Measurements from ENCODE around the gene VAT1. TPM values are rescaled to one million over a fixed set of nuclear protein-coding genes. Genes with fewer than 3 reads are reported as not detected.

VAT1 gene
- total RNA-seq, 1 donor from 2014 or later = 413 TPM

- H3K9me3 Mint-ChIP-seq (ENCODE audit: unreplicated experiment) = peaks cover 8% of the 10 kb centered on the region
- no peak for DNase-seq
- no peak overlapping the region for H3K4me3 Mint-ChIP-seq (ENCODE audit: unreplicated experiment)
- H3K36me3 Mint-ChIP-seq (ENCODE audit: unreplicated experiment) = no peaks in the 10 kb centered on the region
- H3K27ac Mint-ChIP-seq (ENCODE audit: unreplicated experiment) = no peak overlapping the region
- H3K4me1 Mint-ChIP-seq (ENCODE audit: low read depth, unreplicated experiment) = peaks cover 38% of the 10 kb centered on the region
- peaks cover 2% of the 10 kb centered on the region for H3K27me3 Mint-ChIP-seq (ENCODE audit: unreplicated experiment)
- no peak for TF ChIP-seq CTCF (IDR thresholded peaks at IDR 0.05; ENCODE audit: partially characterized antibody, unreplicated experiment)
Measured at GRCh38 chr17:43044024-43044423, 21.8 kb upstream of the VAT1 start.

GRCh38 chr17:43043307-43043706 lies 21.1 kb upstream of the VAT1 start:
- Mint-ChIP-seq H3K9me3 (ENCODE audit: unreplicated experiment) (peaks cover 8% of the 10 kb centered on the region), H3K36me3 (ENCODE audit: unreplicated experiment) (no peaks in the 10 kb centered on the region), H3K27me3 (ENCODE audit: unreplicated experiment) (peaks cover 2% of the 10 kb centered on the region), H3K27ac (ENCODE audit: unreplicated experiment) (peak overlapping the region; percentile 90), H3K4me3 (ENCODE audit: unreplicated experiment) (no peak overlapping the region), H3K4me1 (ENCODE audit: low read depth, unreplicated experiment) (peaks cover 40% of the 10 kb centered on the region)
- TF ChIP-seq CTCF (IDR thresholded peaks at IDR 0.05; ENCODE audit: partially characterized antibody, unreplicated experiment) = no peak
- DNase-seq = no peak

DNA sequence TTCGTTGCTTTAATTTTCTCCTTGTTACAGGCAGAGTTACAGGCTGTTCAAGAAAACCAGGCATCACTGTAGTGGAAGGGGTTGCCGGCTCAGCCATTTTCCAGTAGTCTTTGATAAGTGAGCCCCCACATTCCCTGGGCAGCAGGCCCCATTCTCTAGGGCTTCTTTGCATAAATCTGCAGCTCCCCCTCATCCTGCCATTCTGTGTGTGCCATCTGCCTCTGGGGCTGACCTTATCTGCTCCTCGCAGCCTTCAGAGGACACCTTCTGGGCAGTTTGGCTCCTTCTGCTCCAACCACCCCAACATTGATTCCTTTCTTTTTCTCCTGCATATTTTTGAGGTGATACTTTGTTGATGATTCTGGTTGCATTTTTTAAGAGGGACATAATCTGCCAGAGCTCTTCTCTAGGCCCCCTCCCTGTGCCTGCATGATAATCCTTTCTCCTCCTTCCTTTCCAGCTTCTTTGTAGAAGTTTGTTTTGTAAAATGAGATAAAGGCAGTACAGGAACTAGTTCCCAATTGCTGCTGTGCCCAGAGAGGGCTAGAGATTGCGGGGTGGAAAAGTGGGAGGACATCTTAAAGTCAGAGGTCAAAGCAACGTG lies 19.9 kb upstream of the VAT1 start:
- Mint-ChIP-seq H3K4me3 (ENCODE audit: unreplicated experiment) (peak overlapping the region; percentile 53), H3K27me3 (ENCODE audit: unreplicated experiment) (peaks cover 2% of the 10 kb centered on the region), H3K4me1 (ENCODE audit: low read depth, unreplicated experiment) (peaks cover 48% of the 10 kb centered on the region), H3K9me3 (ENCODE audit: unreplicated experiment) (peaks cover 8% of the 10 kb centered on the region), H3K27ac (ENCODE audit: unreplicated experiment) (peak overlapping the region; percentile 90), H3K36me3 (ENCODE audit: unreplicated experiment) (no peaks in the 10 kb centered on the region)
- TF ChIP-seq CTCF (IDR thresholded peaks at IDR 0.05; ENCODE audit: partially characterized antibody, unreplicated experiment) = no peak
- DNase-seq = no peak

- peaks cover 8% of the 10 kb centered on the region for H3K9me3 Mint-ChIP-seq (ENCODE audit: unreplicated experiment)
- peaks cover 53% of the 10 kb centered on the region for H3K4me1 Mint-ChIP-seq (ENCODE audit: low read depth, unreplicated experiment)
- H3K27ac Mint-ChIP-seq (ENCODE audit: unreplicated experiment) = peak overlapping the region; percentile 83
- peak overlapping the region; percentile 53 for H3K4me3 Mint-ChIP-seq (ENCODE audit: unreplicated experiment)
- no peak for DNase-seq
- no peaks in the 10 kb centered on the region for H3K36me3 Mint-ChIP-seq (ENCODE audit: unreplicated experiment)
- peaks cover 3% of the 10 kb centered on the region for H3K27me3 Mint-ChIP-seq (ENCODE audit: unreplicated experiment)
- no peak for TF ChIP-seq CTCF (IDR thresholded peaks at IDR 0.05; ENCODE audit: partially characterized antibody, unreplicated experiment)
Measured at GRCh38 chr17:43040655-43041054, 18.5 kb upstream of the VAT1 start.

DNA sequence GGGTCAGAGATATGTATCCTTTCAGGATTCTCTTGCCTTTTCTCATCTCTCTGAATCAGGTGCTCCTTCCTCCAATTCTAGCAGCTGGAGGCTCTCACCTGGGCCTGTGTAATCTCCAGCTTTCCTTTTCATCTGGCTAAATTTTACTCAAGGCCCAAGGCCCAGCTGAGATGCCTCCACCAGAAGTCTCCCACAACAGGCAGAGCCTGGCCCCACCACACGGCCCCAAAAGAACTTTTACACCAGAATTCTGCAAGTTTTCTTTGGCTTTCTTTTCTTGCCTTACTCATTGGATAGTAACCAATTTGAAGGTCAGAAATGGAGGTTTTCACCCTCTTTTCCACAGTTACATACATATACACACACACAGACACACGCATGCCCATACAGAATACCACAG lies 17.5 kb upstream of the VAT1 start:
- Mint-ChIP-seq H3K4me3 (ENCODE audit: unreplicated experiment) (no peak overlapping the region), H3K9me3 (ENCODE audit: unreplicated experiment) (peaks cover 12% of the 10 kb centered on the region), H3K27me3 (ENCODE audit: unreplicated experiment) (peaks cover 3% of the 10 kb centered on the region), H3K36me3 (ENCODE audit: unreplicated experiment) (no peaks in the 10 kb centered on the region), H3K27ac (ENCODE audit: unreplicated experiment) (peak overlapping the region; percentile 4), H3K4me1 (ENCODE audit: low read depth, unreplicated experiment) (peaks cover 53% of the 10 kb centered on the region)
- no peak for TF ChIP-seq CTCF (IDR thresholded peaks at IDR 0.05; ENCODE audit: partially characterized antibody, unreplicated experiment)
- no peak for DNase-seq

Measured in glutamatergic neuron (in vitro differentiated cells).